NT2/D1 (cell line): ENCODE data around the gene BPIFB4.

Source experiments
- DNase-seq: peaks from one replicate; pipeline ENCODE4 v3.0.0-alpha.2; 2011; ENCODE audit warnings: low read depth, low spot score
- H3K27me3 ChIP-seq: 2 replicates; pipeline ENCODE4 v1.6.0; 2011; ENCODE audit warnings: mild to moderate bottlenecking; ENCODE audit not compliant: insufficient read length, insufficient read depth
- H3K36me3 ChIP-seq: 2 replicates; pipeline ENCODE4 v1.6.1; 2011; ENCODE audit warnings: mild to moderate bottlenecking, low read length, mixed read lengths; ENCODE audit not compliant: insufficient read depth, insufficient read length
- H3K4me1 ChIP-seq: 2 replicates; pipeline ENCODE4 v1.5.1; 2011; ENCODE audit not compliant: insufficient read depth, insufficient read length
- H3K4me3 ChIP-seq: 2 replicates; pipeline ENCODE4 v1.5.1; 2011; ENCODE audit warnings: low read depth; ENCODE audit not compliant: insufficient read length
- H3K9ac ChIP-seq: 2 replicates; pipeline ENCODE4 v1.6.0; 2011; ENCODE audit warnings: low read depth; ENCODE audit not compliant: insufficient read length
- H3K9me3 ChIP-seq: 2 replicates; pipeline ENCODE4 v1.5.1; 2011; ENCODE audit warnings: mild to moderate bottlenecking, low read length; ENCODE audit not compliant: insufficient read depth
- SUZ12 ChIP-seq: IDR thresholded peaks from 2 replicates; pipeline ENCODE4 v1.6.1; 2011; ENCODE audit not compliant: insufficient read length, insufficient read depth; ENCODE audit errors: extremely low read depth
- YY1 ChIP-seq: IDR thresholded peaks from 2 replicates; pipeline ENCODE4 v1.6.1; 2011; ENCODE audit not compliant: insufficient read length, insufficient read depth
- ZNF274 ChIP-seq: IDR thresholded peaks from 2 replicates; pipeline ENCODE4 v1.6.1; 2011; ENCODE audit warnings: mild to moderate bottlenecking, low read depth, low read length

The BPIFB4 gene

GRCh38 chr20:33159713-33160112 lies 80.3 kb downstream of the BPIFB4 start:
- Histone ChIP-seq H3K9me3 (no peaks in the 10 kb centered on the region), H3K9ac (no peak overlapping the region), H3K27me3 (no peaks in the 10 kb centered on the region), H3K4me3 (no peak overlapping the region), H3K36me3 (no peaks in the 10 kb centered on the region), H3K4me1 (peaks cover 2% of the 10 kb centered on the region)
- TF ChIP-seq YY1 (no peak), ZNF274 (no peak), SUZ12 (no peak)
- DNase-seq = no peak

DNA sequence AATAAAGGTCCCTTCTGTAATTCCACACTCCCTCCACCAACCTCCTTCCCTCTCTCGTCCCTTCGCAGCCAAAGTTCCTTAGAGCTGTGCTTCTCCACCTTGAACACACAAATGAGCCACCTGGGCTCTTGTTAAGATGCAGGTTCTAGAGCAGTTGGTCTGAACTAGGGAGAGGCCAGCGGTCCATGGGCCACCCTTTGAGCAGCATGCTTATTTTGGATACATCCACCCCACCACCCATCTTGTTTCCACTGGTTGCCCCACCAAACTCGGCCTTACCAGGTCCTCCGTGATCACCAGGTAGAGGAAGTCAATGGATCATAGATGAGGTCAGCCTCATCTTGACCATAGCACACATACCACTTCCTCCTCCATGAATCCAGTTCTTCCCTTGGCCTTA lies 81.2 kb downstream of the BPIFB4 start:
- no peak for DNase-seq
- Histone ChIP-seq H3K4me3 (no peak overlapping the region), H3K27me3 (no peaks in the 10 kb centered on the region), H3K9me3 (no peaks in the 10 kb centered on the region), H3K36me3 (no peaks in the 10 kb centered on the region), H3K4me1 (peaks cover 2% of the 10 kb centered on the region), H3K9ac (no peak overlapping the region)
- TF ChIP-seq YY1 (no peak), ZNF274 (no peak), SUZ12 (no peak)
